ENCODE data around the gene PIPOX. TPM values are rescaled to one million over a fixed set of nuclear protein-coding genes. Genes with fewer than 3 reads are reported as not detected.

PIPOX gene
- total and polyA plus RNA-seq, 2 experiments from 2014 or later: 10.2 to 15.8 TPM

GRCh38 chr17:29069526-29070041 lies 26.6 kb downstream of the PIPOX start:
- no peaks in the 10 kb centered on the region for H3K79me2 ChIP-seq
- no peak overlapping the region for H2AFZ ChIP-seq
- H3K4me1 ChIP-seq (ENCODE audit: insufficient read depth): no peaks in the 10 kb centered on the region
- H3K36me3 ChIP-seq (replicated peaks; ENCODE audit: insufficient read depth, low read depth): no peaks in the 10 kb centered on the region
- H4K20me1 ChIP-seq (ENCODE audit: insufficient read depth, poor library complexity, severe bottlenecking): no peaks in the 10 kb centered on the region
- WGBS (ENCODE audit: low lambda C conversion rate, missing lambda C conversion rate): 80% methylated on average over 19 of the region's 19 CpGs
- no peak overlapping the region for H3K4me2 ChIP-seq
- no peak overlapping the region for H3K4me3 ChIP-seq
- H3K9me2 ChIP-seq (replicated peaks; ENCODE audit: insufficient read depth): no peaks in the 10 kb centered on the region
- no peaks in the 10 kb centered on the region for H3K9me3 ChIP-seq (ENCODE audit: low read depth)
- TF ChIP-seq CTCF (IDR thresholded peaks at IDR 0.05; ENCODE audit: poor library complexity) (no peak), EZH2phosphoT487 (IDR thresholded peaks at IDR 0.05; ENCODE audit: low read depth, severe bottlenecking, unreplicated experiment) (no peak), EZH2 (IDR thresholded peaks at IDR 0.05; ENCODE audit: borderline replicate concordance) (no peak)
- H3K27ac ChIP-seq: no peak overlapping the region
- no peaks in the 10 kb centered on the region for H3K27me3 ChIP-seq
- DNase-seq (ENCODE audit: low spot score): no peak

DNA sequence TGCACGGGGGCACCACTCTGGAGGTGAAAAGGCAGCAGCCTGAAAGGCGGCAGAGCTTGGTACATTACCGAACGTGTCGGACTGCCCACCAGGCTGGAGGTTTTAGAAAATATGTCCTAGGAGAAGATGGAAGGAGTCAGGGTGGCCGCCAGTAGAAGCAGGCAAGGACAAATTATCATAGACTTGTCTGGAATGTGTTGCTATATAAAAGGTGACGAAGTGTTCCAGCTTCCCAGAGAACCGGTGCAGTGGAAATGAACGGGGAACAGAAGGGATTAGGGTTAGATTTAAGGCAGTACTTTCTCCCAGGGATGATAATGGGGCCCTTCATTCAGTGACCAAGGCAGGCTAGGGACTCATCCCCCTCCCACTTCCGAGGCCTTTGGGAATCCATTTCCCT lies 27.4 kb downstream of the PIPOX start:
- H2AFZ ChIP-seq: no peak overlapping the region
- H3K4me3 ChIP-seq: no peak overlapping the region
- no peaks in the 10 kb centered on the region for H3K79me2 ChIP-seq
- 81% methylated on average over 10 of the region's 10 CpGs for WGBS (ENCODE audit: low lambda C conversion rate, missing lambda C conversion rate)
- no peaks in the 10 kb centered on the region for H3K27me3 ChIP-seq
- no peaks in the 10 kb centered on the region for H3K9me3 ChIP-seq (ENCODE audit: low read depth)
- no peaks in the 10 kb centered on the region for H4K20me1 ChIP-seq (ENCODE audit: insufficient read depth, poor library complexity, severe bottlenecking)
- no peaks in the 10 kb centered on the region for H3K9me2 ChIP-seq (replicated peaks; ENCODE audit: insufficient read depth)
- no peaks in the 10 kb centered on the region for H3K36me3 ChIP-seq (replicated peaks; ENCODE audit: insufficient read depth, low read depth)
- H3K4me2 ChIP-seq: no peak overlapping the region
- no peaks in the 10 kb centered on the region for H3K4me1 ChIP-seq (ENCODE audit: insufficient read depth)
- no peak for TF ChIP-seq EZH2phosphoT487 (IDR thresholded peaks at IDR 0.05; ENCODE audit: low read depth, severe bottlenecking, unreplicated experiment)
- TF ChIP-seq EZH2 (IDR thresholded peaks at IDR 0.05; ENCODE audit: borderline replicate concordance): no peak
- no peak for TF ChIP-seq CTCF (IDR thresholded peaks at IDR 0.05; ENCODE audit: poor library complexity)
- no peak overlapping the region for H3K27ac ChIP-seq
- no peak for DNase-seq (ENCODE audit: low spot score)

DNA sequence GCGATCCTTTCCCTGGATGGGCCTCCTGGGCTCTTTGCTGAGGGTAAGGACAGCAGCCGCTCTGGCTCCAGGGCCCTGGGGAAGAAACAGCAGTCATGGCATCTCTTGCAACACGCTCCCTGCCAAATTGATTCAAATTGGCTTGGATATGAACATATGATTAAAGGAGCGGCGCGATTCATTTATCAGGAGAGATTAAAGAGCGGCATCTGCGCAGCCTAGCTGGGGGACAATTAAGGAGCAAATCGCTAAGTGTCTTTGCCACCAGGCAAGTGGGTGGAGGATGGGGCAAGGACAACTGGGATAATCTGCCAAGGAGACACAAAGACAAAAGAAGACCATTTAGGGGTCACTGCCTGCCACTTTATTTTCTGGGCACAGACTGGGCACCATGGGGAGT lies 27.8 kb downstream of the PIPOX start:
- no peaks in the 10 kb centered on the region for H3K36me3 ChIP-seq (replicated peaks; ENCODE audit: insufficient read depth, low read depth)
- no peaks in the 10 kb centered on the region for H3K9me2 ChIP-seq (replicated peaks; ENCODE audit: insufficient read depth)
- no peak overlapping the region for H3K27ac ChIP-seq
- H3K4me2 ChIP-seq: no peak overlapping the region
- H3K4me3 ChIP-seq: no peak overlapping the region
- no peaks in the 10 kb centered on the region for H3K9me3 ChIP-seq (ENCODE audit: low read depth)
- H3K79me2 ChIP-seq: no peaks in the 10 kb centered on the region
- DNase-seq (ENCODE audit: low spot score): no peak
- no peaks in the 10 kb centered on the region for H3K27me3 ChIP-seq
- no peaks in the 10 kb centered on the region for H3K4me1 ChIP-seq (ENCODE audit: insufficient read depth)
- no peaks in the 10 kb centered on the region for H4K20me1 ChIP-seq (ENCODE audit: insufficient read depth, poor library complexity, severe bottlenecking)
- H2AFZ ChIP-seq: no peak overlapping the region
- 82% methylated on average over 9 of the region's 9 CpGs for WGBS (ENCODE audit: low lambda C conversion rate, missing lambda C conversion rate)
- TF ChIP-seq EZH2phosphoT487 (IDR thresholded peaks at IDR 0.05; ENCODE audit: low read depth, severe bottlenecking, unreplicated experiment): no peak
- TF ChIP-seq CTCF (IDR thresholded peaks at IDR 0.05; ENCODE audit: poor library complexity): no peak
- no peak for TF ChIP-seq EZH2 (IDR thresholded peaks at IDR 0.05; ENCODE audit: borderline replicate concordance)

DNA sequence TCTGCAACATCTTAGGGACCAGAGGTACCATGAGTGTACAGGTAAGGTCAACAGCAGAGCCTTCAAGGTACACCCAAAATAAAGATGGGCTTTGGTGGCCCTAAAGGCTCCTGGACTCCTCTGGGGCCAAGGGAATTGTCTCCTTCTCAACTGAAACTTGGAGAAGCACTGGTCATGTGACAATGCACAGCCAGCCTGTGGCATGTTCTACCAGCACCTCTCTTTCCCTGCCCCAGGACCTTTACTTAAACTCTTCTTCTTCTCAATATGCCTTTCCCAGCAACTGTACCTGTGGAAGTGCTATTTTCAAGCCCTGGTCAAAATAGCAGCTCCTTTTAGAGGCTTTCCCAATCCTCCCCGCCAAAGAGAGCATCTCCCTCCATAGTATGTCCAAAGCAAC lies 28.4 kb downstream of the PIPOX start:
- no peak for DNase-seq (ENCODE audit: low spot score)
- TF ChIP-seq EZH2 (IDR thresholded peaks at IDR 0.05; ENCODE audit: borderline replicate concordance) (no peak), CTCF (IDR thresholded peaks at IDR 0.05; ENCODE audit: poor library complexity) (no peak), EZH2phosphoT487 (IDR thresholded peaks at IDR 0.05; ENCODE audit: low read depth, severe bottlenecking, unreplicated experiment) (no peak)
- no peaks in the 10 kb centered on the region for H4K20me1 ChIP-seq (ENCODE audit: insufficient read depth, poor library complexity, severe bottlenecking)
- no peaks in the 10 kb centered on the region for H3K79me2 ChIP-seq
- H2AFZ ChIP-seq: no peak overlapping the region
- no peaks in the 10 kb centered on the region for H3K9me2 ChIP-seq (replicated peaks; ENCODE audit: insufficient read depth)
- H3K4me3 ChIP-seq: no peak overlapping the region
- H3K27ac ChIP-seq: no peak overlapping the region
- H3K4me1 ChIP-seq (ENCODE audit: insufficient read depth): no peaks in the 10 kb centered on the region
- H3K27me3 ChIP-seq: no peaks in the 10 kb centered on the region
- no peaks in the 10 kb centered on the region for H3K36me3 ChIP-seq (replicated peaks; ENCODE audit: insufficient read depth, low read depth)
- H3K9me3 ChIP-seq (ENCODE audit: low read depth): no peaks in the 10 kb centered on the region
- 95% methylated on average over 1 of the region's 1 CpG for WGBS (ENCODE audit: low lambda C conversion rate, missing lambda C conversion rate)
- H3K4me2 ChIP-seq: no peak overlapping the region
